Measurements from ENCODE around the gene GHR.

The GHR gene

GRCh38 chr5:42612750-42613366, 189.6 kb downstream of the GHR start:
- no peak for DNase-seq

GRCh38 chr5:42614509-42614908, 191.3 kb downstream of the GHR start:
- DNase-seq, result no peak

- no peak for DNase-seq
Observed at GRCh38 chr5:42620579-42621216, 197.5 kb downstream of the GHR start.

GRCh38 chr5:42621242-42621641, 198.0 kb downstream of the GHR start:
- no peak for DNase-seq

- DNase-seq, result no peak
Observed at GRCh38 chr5:42621662-42622061, 198.4 kb downstream of the GHR start.

GRCh38 chr5:42624912-42625311, 201.7 kb downstream of the GHR start:
- DNase-seq, result no peak

- no peak for DNase-seq
Observed at GRCh38 chr5:42626462-42626861, 203.2 kb downstream of the GHR start.

GRCh38 chr5:42628821-42629220, 205.6 kb downstream of the GHR start:
- DNase-seq, result no peak

- DNase-seq, result no peak
Observed at GRCh38 chr5:42629284-42629683, 206.0 kb downstream of the GHR start.

- no peak for DNase-seq
Observed at GRCh38 chr5:42631241-42631640, 208.0 kb downstream of the GHR start.

GRCh38 chr5:42632354-42632900, 209.2 kb downstream of the GHR start:
- no peak for DNase-seq

- no peak for DNase-seq
Observed at GRCh38 chr5:42634575-42634974, 211.3 kb downstream of the GHR start.

- DNase-seq, result no peak
Observed at GRCh38 chr5:42636425-42636824, 213.2 kb downstream of the GHR start.

- DNase-seq, result no peak
Observed at GRCh38 chr5:42636946-42637345, 213.7 kb downstream of the GHR start.

- DNase-seq, result no peak
Observed at GRCh38 chr5:42638972-42639371, 215.7 kb downstream of the GHR start.

GRCh38 chr5:42640835-42641234, 217.6 kb downstream of the GHR start:
- no peak for DNase-seq

- no peak for DNase-seq
Observed at GRCh38 chr5:42641336-42642005, 218.2 kb downstream of the GHR start.

- no peak for DNase-seq
Observed at GRCh38 chr5:42642006-42642405, 218.8 kb downstream of the GHR start.

- no peak for DNase-seq
Observed at GRCh38 chr5:42643360-42643759, 220.1 kb downstream of the GHR start.

GRCh38 chr5:42645138-42645537, 221.9 kb downstream of the GHR start:
- DNase-seq, result no peak

GRCh38 chr5:42648036-42648435, 224.8 kb downstream of the GHR start:
- DNase-seq, result no peak

GRCh38 chr5:42648915-42649314, 225.7 kb downstream of the GHR start:
- no peak for DNase-seq

GRCh38 chr5:42650084-42650483, 226.8 kb downstream of the GHR start:
- DNase-seq, result no peak

- DNase-seq, result no peak
Observed at GRCh38 chr5:42653705-42654104, 230.5 kb downstream of the GHR start.

Measured in stimulated activated CD4-positive, alpha-beta T cell treated with anti-CD3 and anti-CD28 coated beads, Interleukin-1b, Interleukin-23, amount 100 ng/mL, for 48 hours (primary cell).